ENCODE measurements around the gene CFAP46.
"Not testable (repeated sequence)": the region's sequence is repeated elsewhere in the genome, so short reads cannot be mapped to it uniquely, and the experiment has no call there.

Gene CFAP46

GRCh38 chr10:132912713-132913558 is 29.4 kb downstream of the CFAP46 start:
- no peak for DNase-seq

GRCh38 chr10:132912225-132912712 is 30.1 kb downstream of the CFAP46 start:
- DNase-seq, result no peak

GRCh38 chr10:132911786-132912097 is 30.6 kb downstream of the CFAP46 start:
- DNase-seq, result no peak

GRCh38 chr10:132910901-132911785 is 31.2 kb downstream of the CFAP46 start:
- DNase-seq, result no peak

GRCh38 chr10:132910186-132910880 is 32.0 kb downstream of the CFAP46 start:
- DNase-seq, result no peak

- DNase-seq, result no peak
These were observed 32.8 kb downstream of the CFAP46 start for GRCh38 chr10:132909491-132910071.

GRCh38 chr10:132908621-132909295 is 33.6 kb downstream of the CFAP46 start:
- DNase-seq, result no peak

- DNase-seq, result no peak
These were observed 34.3 kb downstream of the CFAP46 start for GRCh38 chr10:132907821-132908620.

- no peak for DNase-seq
These were observed 35.5 kb downstream of the CFAP46 start for GRCh38 chr10:132906836-132907235.

GRCh38 chr10:132906106-132906505 is 36.3 kb downstream of the CFAP46 start:
- no peak for DNase-seq

GRCh38 chr10:132905661-132906060 is 36.7 kb downstream of the CFAP46 start:
- DNase-seq, result no peak

- DNase-seq, result no peak
These were observed 37.3 kb downstream of the CFAP46 start for GRCh38 chr10:132904814-132905649.

- DNase-seq, result peak; percentile 44
These were observed 38.1 kb downstream of the CFAP46 start for GRCh38 chr10:132904181-132904813.

- not testable (repeated sequence) for DNase-seq
These were observed 39.5 kb downstream of the CFAP46 start for GRCh38 chr10:132902656-132903575.

- DNase-seq, result no peak
These were observed 41.0 kb downstream of the CFAP46 start for GRCh38 chr10:132901351-132901750.

GRCh38 chr10:132900211-132900756 is 42.1 kb downstream of the CFAP46 start:
- DNase-seq, result no peak

- no peak for DNase-seq
These were observed 42.7 kb downstream of the CFAP46 start for GRCh38 chr10:132899751-132900065.

GRCh38 chr10:132899054-132899750 is 43.2 kb downstream of the CFAP46 start:
- no peak for DNase-seq
